Ovary (tissue), 9 donors: ENCODE results near the gene RTN3. TPM values are rescaled to one million over a fixed set of nuclear protein-coding genes. Genes with fewer than 3 reads are reported as not detected.

Experiments
- DNase-seq, 5 donors: peaks; one replicate each; pipeline ENCODE4 v3.0.0-alpha.2; 2019 to 2020
- H3K27ac ChIP-seq, 2 donors: fragments of 200-600 bp; one replicate each; pipeline versions ENCODE4 v1.5.1 to v1.8.0; 2019 to 2022
- H3K27me3 ChIP-seq: fragments of 200-600 bp; one replicate; pipeline ENCODE4 v1.8.0; 2022
- H3K36me3 ChIP-seq: fragments of 200-600 bp; sonication (generic); one replicate; pipeline ENCODE4 v1.5.1; 2019
- H3K4me1 ChIP-seq: one replicate; pipeline ENCODE4 v1.8.1; 2013; ENCODE audit warnings: mild to moderate bottlenecking, moderate library complexity; ENCODE audit not compliant: insufficient read depth
- H3K4me3 ChIP-seq: fragments of 200-600 bp; sonication (generic); one replicate; pipeline ENCODE4 v1.5.1; 2017
- H3K9me3 ChIP-seq, 2 donors: fragments of 200-600 bp in 1 of 2; sonication (generic) in 1 of 2; one replicate each; pipeline versions ENCODE4 v1.5.1 to v1.8.1; 2013 to 2019; ENCODE audit warnings: mild to moderate bottlenecking in 1 of 2, moderate library complexity in 1 of 2
- CTCF ChIP-seq, 3 donors: fragments of 450-650 bp in 2 of 3; fragments of 200-600 bp in 1 of 3; IDR thresholded peaks; one replicate each; pipeline versions ENCODE4 v1.5.1 to v1.8.0; 2016 to 2022; ENCODE audit warnings: antibody characterized with exemption in 3 of 3, mild to moderate bottlenecking in 1 of 3
- EP300 ChIP-seq: sonication (generic); formaldehyde crosslinking; IDR thresholded peaks from one replicate; pipeline ENCODE4 v1.6.1; 2017; ENCODE audit warnings: antibody characterized with exemption
- POLR2A ChIP-seq: fragments of 450-650 bp; IDR thresholded peaks from one replicate; pipeline ENCODE4 v1.6.1; 2017; ENCODE audit warnings: antibody characterized with exemption, mild to moderate bottlenecking, moderate library complexity
- WGBS, 3 donors: extraction: QIAGEN DNeasy Blood & Tissue Kit in 1 of 3; methylation state at CpG; one replicate each; pipeline versions ENCODE4 v1.1.5 to v1.1.7; 2013 to 2017; 5-methylcytosine and 5-hydroxymethylcytosine counted together
- intact Hi-C, 4 donors: fragments of 100-400 bp; cut with DNase I; formaldehyde crosslinking; loops; one replicate each; pipeline versions ENCODE4 v1.11.0 to v1.15.1; 2022 to 2023
- polyA plus RNA-seq, 2 donors: library from polyadenylated mRNA; stranded (reverse); fragments of 200-250 nt in 1 of 2; fragments of 350-450 nt in 1 of 2; fragmentation: Illumina TruSeq in 1 of 2; extraction: RNeasy Lipid Tissue Mini Kit (QIAGEN cat#74804) in 1 of 2; gene quantifications; one replicate each; pipeline ENCODE4 v1.2.3, GENCODE V29; 2013 to 2014
- total RNA-seq, 7 donors: library from RNA; depleted of rRNA in 2 of 7; stranded (reverse); fragments of >200 nt in 2 of 7; fragmentation: NEBNext Ultra II Directional in 3 of 7; extraction: Animal tissue kit (Norgen Biotek cat#: 25700) in 3 of 7; gene quantifications; one replicate each; pipeline versions ENCODE4 v1.1.0 to v1.2.4, GENCODE V29; 2016 to 2023
- donor health status: DM: no; HTN: no; CAD: no; lungs with moderate emphysema.
- donor health status: DM: no; HTN: no; CAD: no.
- donor health status: Bipolar disorder and iron deficiency.
- donor health status: DM: yes; HTN: yes; CAD: no.
- donor health status: DM: no; HTN: no; CAD: no.
- donor health status: DM: yes; HTN: yes; CAD: no.

Gene RTN3
- total and polyA plus RNA-seq, 9 donors: 49.5 to 142 (median 64.1) TPM

- Histone ChIP-seq H3K4me3 (no peak overlapping the region), H3K27me3 (no peaks in the 10 kb centered on the region), H3K4me1 (peaks cover 12% of the 10 kb centered on the region), H3K9me3 (no peaks in the 10 kb centered on the region), H3K27ac (no peak overlapping the region), H3K36me3 (no peaks in the 10 kb centered on the region)
- 90 to 94% (median 92%) methylated on average over 8 of the region's 8 CpGs for WGBS, 3 donors
- TF ChIP-seq EP300 (no peak), CTCF (IDR thresholded peaks at IDR 0.05) (no peak), POLR2A (no peak)
- DNase-seq: no peak
- intact Hi-C loops: no loop called here
Observed at GRCh38 chr11:63660972-63661371, 20.3 kb upstream of the RTN3 start.

- H3K4me3 ChIP-seq: no peak overlapping the region
- no peak overlapping the region for H3K27ac ChIP-seq
- peaks cover 16% of the 10 kb centered on the region for H3K4me1 ChIP-seq
- intact Hi-C loops: no loop called here
- no peaks in the 10 kb centered on the region for H3K36me3 ChIP-seq
- DNase-seq: no peak
- H3K27me3 ChIP-seq: no peaks in the 10 kb centered on the region
- H3K9me3 ChIP-seq: no peaks in the 10 kb centered on the region
- no peak for TF ChIP-seq POLR2A
- TF ChIP-seq CTCF (IDR thresholded peaks at IDR 0.05): no peak
- TF ChIP-seq EP300: no peak
- 0% methylated on average over 1 of the region's 1 CpG for WGBS, 3 donors
Observed at GRCh38 chr11:63663809-63664208, 17.5 kb upstream of the RTN3 start.

GRCh38 chr11:63666874-63667273 is 14.4 kb upstream of the RTN3 start:
- H3K9me3 ChIP-seq: no peaks in the 10 kb centered on the region
- no peaks in the 10 kb centered on the region for H3K36me3 ChIP-seq
- intact Hi-C loops: no loop called here
- H3K27me3 ChIP-seq: no peaks in the 10 kb centered on the region
- DNase-seq: no peak
- no peak for TF ChIP-seq EP300
- TF ChIP-seq CTCF (IDR thresholded peaks at IDR 0.05): no peak
- no peak for TF ChIP-seq POLR2A
- peaks cover 13% of the 10 kb centered on the region for H3K4me1 ChIP-seq
- H3K27ac ChIP-seq: no peak overlapping the region
- H3K4me3 ChIP-seq: no peak overlapping the region
- WGBS, 3 donors: 75 to 78% (median 77%) methylated on average over 4 of the region's 4 CpGs

- no peak overlapping the region for H3K27ac ChIP-seq
- H3K4me1 ChIP-seq: peaks cover 13% of the 10 kb centered on the region
- TF ChIP-seq EP300 (no peak), POLR2A (no peak), CTCF (IDR thresholded peaks at IDR 0.05) (no peak)
- H3K27me3 ChIP-seq: no peaks in the 10 kb centered on the region
- 53 to 63% (median 57%) methylated on average over 3 of the region's 3 CpGs for WGBS, 3 donors
- DNase-seq: no peak
- no peak overlapping the region for H3K4me3 ChIP-seq
- intact Hi-C loops: no loop called here
- no peaks in the 10 kb centered on the region for H3K36me3 ChIP-seq
- no peaks in the 10 kb centered on the region for H3K9me3 ChIP-seq
Observed at GRCh38 chr11:63667995-63668795, 13.1 kb upstream of the RTN3 start.
